ENCODE measurements around the gene SPRYD3.

- TF ChIP-seq CTCF (IDR thresholded peaks at IDR 0.05): peak in 1 of 6 experiments; percentile 9
- no peak for TF ChIP-seq POLR2A (IDR thresholded peaks at IDR 0.05)
These were observed 18.6 kb upstream of the SPRYD3 start, which contains the start of gene IGFBP6 for GRCh38 chr12:53097564-53098353.
